Suprapubic skin (tissue), 4 donors: Measurements from ENCODE around the gene NMRAL1.

Experiments used
- CTCF ChIP-seq, 2 donors: fragments of 200-600 bp in 1 of 2; fragments of 450-650 bp in 1 of 2; sonication (generic) in 1 of 2; IDR thresholded peaks; one replicate each; pipeline ENCODE4 v1.5.1; 2016 to 2019; ENCODE audit warnings: antibody characterized with exemption in 2 of 2, mild to moderate bottlenecking in 1 of 2, moderate library complexity in 1 of 2
- POLR2A ChIP-seq, 2 donors: fragments of 450-650 bp; IDR thresholded peaks; one replicate each; pipeline ENCODE4 v1.6.1; 2017; ENCODE audit warnings: antibody characterized with exemption in 2 of 2, mild to moderate bottlenecking in 2 of 2, moderate library complexity in 2 of 2
- POLR2AphosphoS5 ChIP-seq, 3 donors: sonication (generic); formaldehyde crosslinking; IDR thresholded peaks; one replicate each; pipeline ENCODE4 v1.6.1; 2017; ENCODE audit warnings: antibody characterized with exemption in 3 of 3

- TF ChIP-seq POLR2A (IDR thresholded peaks at IDR 0.05) (no peak), CTCF (IDR thresholded peaks at IDR 0.05) (no peak), POLR2AphosphoS5 (IDR thresholded peaks at IDR 0.05) (no peak)
These were observed 30.4 kb downstream of the NMRAL1 start for GRCh38 chr16:4443986-4444385.
